Testis (tissue), 3 donors: ENCODE results near the gene CAPG. TPM values are rescaled to one million over a fixed set of nuclear protein-coding genes. Genes with fewer than 3 reads are reported as not detected.

Experiments used
- DNase-seq: peaks from one replicate; pipeline ENCODE4 v3.0.0-alpha.2; 2019
- H3K27ac ChIP-seq, 2 donors: fragments of 200-600 bp; sonication (generic); one replicate each; pipeline ENCODE4 v1.5.1; 2019
- H3K27me3 ChIP-seq: fragments of 200-600 bp; sonication (generic); one replicate; pipeline ENCODE4 v1.5.1; 2019
- H3K36me3 ChIP-seq: fragments of 200-600 bp; sonication (generic); one replicate; pipeline ENCODE4 v1.5.1; 2017; ENCODE audit warnings: low read depth; ENCODE audit errors: missing control alignments
- H3K4me1 ChIP-seq: fragments of 200-600 bp; sonication (generic); one replicate; pipeline ENCODE4 v1.5.1; 2019
- H3K4me3 ChIP-seq, 2 donors: fragments of 200-600 bp; sonication (generic); one replicate each; pipeline ENCODE4 v1.5.1; 2017 to 2019
- H3K9me3 ChIP-seq: fragments of 200-600 bp; sonication (generic); one replicate; pipeline ENCODE4 v1.5.1; 2017
- CTCF ChIP-seq, 3 experiments: fragments of 450-650 bp in 2 of 3; fragments of 200-600 bp in 1 of 3; sonication (generic) in 1 of 3; IDR thresholded peaks; one replicate each; pipeline ENCODE4 v1.5.1; 2016 to 2019; ENCODE audit warnings: antibody characterized with exemption in 3 of 3, mild to moderate bottlenecking in 2 of 3, moderate library complexity in 1 of 3
- POLR2A ChIP-seq: fragments of 450-650 bp; IDR thresholded peaks from one replicate; pipeline ENCODE4 v1.6.1; 2017; ENCODE audit warnings: antibody characterized with exemption, mild to moderate bottlenecking, moderate library complexity
- WGBS, 2 donors: methylation state at CpG; one replicate each; pipeline ENCODE4 v1.1.5; 2018; 5-methylcytosine and 5-hydroxymethylcytosine counted together
- intact Hi-C: fragments of 100-400 bp; cut with DNase I; formaldehyde crosslinking; loops from one replicate; pipeline ENCODE4 v1.15.1; 2023; ENCODE audit warnings: low total_unique reads
- polyA plus RNA-seq: library from polyadenylated mRNA; stranded (reverse); fragments of 350-450 nt; fragmentation: Illumina TruSeq; extraction: RNeasy Lipid Tissue Mini Kit (QIAGEN cat#74804); gene quantifications from one replicate; pipeline ENCODE4 v1.2.3, GENCODE V29; 2014; ENCODE audit warnings: low read depth, low replicate concordance; ENCODE audit not compliant: insufficient read depth
- total RNA-seq, 2 donors: library from RNA; depleted of rRNA; stranded (reverse); fragments of >200 nt; gene quantifications; one replicate each; pipeline ENCODE4 v1.2.3, GENCODE V29; 2016

CAPG gene
- total and polyA plus RNA-seq, 3 donors from 2014 or later, result 17.7 to 74.5 (median 29.4) TPM

GRCh38 chr2:85448461-85449213 is 38.5 kb upstream of the CAPG start:
- Histone ChIP-seq H3K27me3 (no peaks in the 10 kb centered on the region), H3K4me1 (peaks cover 52% of the 10 kb centered on the region), H3K9me3 (no peaks in the 10 kb centered on the region), H3K36me3 (no peaks in the 10 kb centered on the region), H3K27ac (peak overlapping the region; percentile 78 to 89), H3K4me3 (no peak overlapping the region)
- no peak for DNase-seq
- intact Hi-C loops, result no loop called here
- TF ChIP-seq POLR2A (no peak), CTCF (IDR thresholded peaks at IDR 0.05) (no peak)
- WGBS, 2 donors, result 31 to 68% methylated on average over 8 of the region's 8 CpGs

- no peak for DNase-seq
- Histone ChIP-seq H3K27me3 (no peaks in the 10 kb centered on the region), H3K27ac (peak overlapping the region; percentile 74 to 89), H3K9me3 (no peaks in the 10 kb centered on the region), H3K36me3 (no peaks in the 10 kb centered on the region), H3K4me1 (peaks cover 52% of the 10 kb centered on the region), H3K4me3 (no peak overlapping the region)
- intact Hi-C loops, result no loop called here
- TF ChIP-seq POLR2A (no peak), CTCF (IDR thresholded peaks at IDR 0.05) (no peak)
- WGBS, 2 donors, result 59% methylated on average over 8 of the region's 8 CpGs; no CpG with 5 or more reads in 1 of the 2 donors
Observed at GRCh38 chr2:85447222-85447585, 37.0 kb upstream of the CAPG start.

GRCh38 chr2:85446296-85447221 is 36.4 kb upstream of the CAPG start:
- no peak for DNase-seq

More at GRCh38 chr2:85446296-85447221, 36.4 kb upstream of the CAPG start:
- 73 to 75% methylated on average over 12 to 14 of the region's 14 CpGs for WGBS, 2 donors
- Histone ChIP-seq H3K27ac (peak overlapping the region; percentile 74 to 89), H3K4me3 (no peak overlapping the region), H3K27me3 (no peaks in the 10 kb centered on the region), H3K36me3 (no peaks in the 10 kb centered on the region), H3K9me3 (no peaks in the 10 kb centered on the region), H3K4me1 (peaks cover 52% of the 10 kb centered on the region)
- no peak for TF ChIP-seq POLR2A
- no peak for TF ChIP-seq CTCF (IDR thresholded peaks at IDR 0.05)
- intact Hi-C loops, result no loop called here
